SKM-1 treated with dmso at 0.1 percent for 144 hours (cell line): Measurements from ENCODE around the gene RNF144A.
A peak's percentile ranks its signal among the peaks of the same experiment; 100 is the strongest.

Source experiments
- DNase-seq: peaks from one replicate; lab custom pipeline; 2025; ENCODE audit not compliant: unreplicated experiment; lab: John Stamatoyannopoulos, UW

The RNF144A gene

DNA sequence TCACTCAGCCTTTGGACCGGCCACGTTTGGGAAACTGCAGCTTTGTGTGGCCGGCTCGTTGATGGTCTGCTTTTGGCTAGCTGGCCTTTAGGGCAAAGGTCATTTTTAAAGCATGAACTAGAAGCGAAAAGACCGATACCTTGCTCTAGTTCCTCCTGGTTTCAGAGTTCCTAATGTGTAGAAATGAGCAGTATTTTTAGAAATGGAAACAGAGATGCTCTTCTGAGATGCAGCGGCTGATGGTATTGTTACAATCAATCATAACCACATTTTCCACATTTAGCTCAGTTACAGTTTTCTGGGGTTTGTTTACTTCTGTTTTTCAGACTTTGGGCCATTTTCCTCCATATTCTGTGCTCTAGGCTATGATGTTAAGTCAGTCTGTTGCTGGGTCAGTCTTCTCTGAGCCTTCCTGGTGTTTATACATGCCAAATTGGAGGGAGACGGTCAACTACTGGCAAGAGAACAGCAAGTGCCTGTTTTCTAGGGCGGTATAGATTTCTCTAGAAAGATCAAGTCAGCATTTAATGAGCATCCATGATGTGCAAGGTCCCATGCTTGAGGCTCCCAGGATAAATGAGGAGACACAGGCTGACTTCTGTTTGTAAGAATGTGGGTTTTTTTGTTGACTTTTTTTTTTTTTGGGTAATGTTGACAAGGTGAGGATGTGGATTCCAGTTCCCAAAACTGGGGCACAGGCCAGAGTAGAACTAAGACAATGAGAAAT is 28.0 kb downstream of the RNF144A start:
- peak; percentile 52 for DNase-seq

DNA sequence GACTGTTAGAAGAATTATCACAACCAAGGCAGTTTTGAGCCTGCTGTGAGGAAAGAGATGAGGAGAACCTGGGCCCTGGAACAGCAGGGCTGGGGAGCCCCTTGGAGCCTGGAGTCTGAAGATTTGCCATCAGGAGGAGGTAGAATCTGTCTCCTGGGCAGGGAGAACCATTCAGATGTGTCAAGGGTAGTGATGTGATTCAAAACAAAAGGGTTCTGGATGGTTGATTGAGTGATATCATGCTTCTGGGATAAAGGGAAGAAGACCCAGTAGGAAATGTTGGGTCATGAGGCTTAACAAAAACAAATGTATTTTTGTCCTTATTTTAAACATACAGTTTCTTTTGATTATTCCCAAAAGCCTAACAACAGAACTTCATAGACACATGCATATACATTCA is 28.6 kb downstream of the RNF144A start:
- no peak for DNase-seq

DNA sequence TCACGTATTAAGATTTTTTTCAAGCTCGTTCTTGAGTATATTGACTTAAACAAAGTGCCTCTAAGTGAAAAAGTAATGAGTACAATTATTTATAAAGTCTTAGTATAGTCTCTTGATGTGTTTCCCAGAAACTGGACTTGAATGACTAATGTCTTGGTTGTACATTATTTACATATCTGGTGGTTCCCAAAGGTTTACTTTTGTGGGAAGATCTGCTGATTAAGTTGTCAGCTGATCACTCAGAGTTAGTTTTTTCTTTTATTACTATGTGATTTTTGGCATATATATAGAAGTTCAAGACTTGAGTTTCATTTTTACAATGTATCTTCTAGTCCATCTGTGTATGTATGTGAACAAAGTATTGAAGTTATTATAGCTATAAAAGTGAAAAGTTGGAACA is 29.5 kb downstream of the RNF144A start:
- no peak for DNase-seq

DNA sequence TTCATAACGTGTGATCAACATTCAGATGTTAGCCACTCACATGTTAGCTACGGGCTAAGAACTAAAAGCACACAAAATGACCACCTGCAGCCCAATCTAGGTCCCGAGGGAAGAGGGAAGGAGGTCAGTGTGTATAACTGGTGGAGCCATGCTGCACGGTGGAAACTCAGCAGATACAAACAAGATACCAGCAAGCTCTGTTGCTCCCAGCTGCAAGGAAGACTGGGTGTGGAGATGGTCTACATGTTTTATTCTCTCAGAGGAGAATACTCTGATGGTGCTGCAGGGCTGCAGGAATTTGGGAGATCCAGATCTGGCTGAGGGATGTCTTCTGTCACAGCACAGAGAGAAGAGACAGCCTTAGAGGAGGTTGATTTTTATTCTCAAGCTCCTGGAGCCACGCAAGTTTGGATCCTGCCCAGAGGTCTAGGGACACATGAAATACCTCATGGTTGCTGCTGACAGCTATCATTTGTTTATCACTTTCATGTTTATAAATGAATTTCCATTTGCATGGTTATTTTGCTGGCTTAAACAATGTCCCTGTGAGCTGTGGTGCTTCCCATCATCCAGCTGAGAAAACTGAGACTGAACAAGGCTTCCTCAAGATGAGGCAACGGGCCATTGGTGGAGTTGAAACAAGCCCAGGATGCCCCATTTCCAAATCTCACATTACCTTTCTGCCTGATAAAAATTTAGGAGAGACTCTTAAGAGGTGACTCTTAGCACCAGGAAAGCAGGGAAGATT is 30.9 kb downstream of the RNF144A start:
- DNase-seq: no peak

DNA sequence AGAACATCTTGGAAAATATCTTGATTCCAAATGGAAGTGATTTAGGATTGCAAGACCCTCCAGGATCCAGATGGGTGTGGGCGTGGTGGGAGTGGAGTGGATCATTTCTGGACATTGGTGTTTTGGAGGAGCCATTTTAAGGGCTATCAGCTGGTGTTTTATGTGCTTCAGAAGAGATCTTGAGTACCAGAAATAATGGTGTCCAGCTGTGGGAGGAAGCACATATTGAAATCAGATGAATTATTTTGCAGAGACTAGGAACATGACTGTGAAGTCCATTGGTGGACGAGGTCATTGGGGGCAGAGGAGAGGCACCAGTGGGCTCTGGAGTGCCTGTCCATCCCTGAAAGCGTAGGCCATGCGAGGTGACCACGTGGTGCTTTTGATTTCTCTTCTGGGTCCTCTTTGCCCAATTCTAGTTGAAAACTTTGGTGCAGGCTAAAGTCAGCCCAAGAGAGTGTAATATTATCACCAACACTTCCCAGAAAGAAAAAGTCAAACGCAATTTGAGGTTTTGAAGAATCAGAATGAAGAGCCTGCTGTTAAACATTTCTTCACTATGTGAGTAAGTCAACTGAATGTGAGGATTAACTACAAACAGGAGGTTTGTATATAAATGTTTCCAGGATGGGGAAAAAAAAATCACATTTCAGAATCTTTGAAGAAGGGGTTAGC is 31.6 kb downstream of the RNF144A start:
- no peak for DNase-seq

DNA sequence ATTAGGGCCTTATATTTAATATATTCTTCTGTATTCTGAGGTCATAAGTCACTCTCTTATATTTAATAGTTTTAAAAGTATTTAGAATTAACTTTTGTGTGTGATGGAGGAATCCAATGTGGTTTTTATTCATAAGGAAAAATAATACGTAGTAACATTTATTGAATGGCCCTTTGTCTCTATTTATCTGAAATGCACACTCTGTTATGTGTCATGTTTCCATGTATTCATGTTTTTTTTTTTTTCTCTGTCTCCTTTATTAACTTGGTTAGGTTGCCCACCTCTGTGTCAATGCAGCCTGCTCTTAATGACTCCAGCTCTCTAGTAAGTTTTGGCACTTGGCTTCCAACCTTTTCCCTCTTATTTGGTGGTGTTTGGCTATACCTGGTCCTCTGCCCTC is 33.8 kb downstream of the RNF144A start:
- no peak for DNase-seq

DNA sequence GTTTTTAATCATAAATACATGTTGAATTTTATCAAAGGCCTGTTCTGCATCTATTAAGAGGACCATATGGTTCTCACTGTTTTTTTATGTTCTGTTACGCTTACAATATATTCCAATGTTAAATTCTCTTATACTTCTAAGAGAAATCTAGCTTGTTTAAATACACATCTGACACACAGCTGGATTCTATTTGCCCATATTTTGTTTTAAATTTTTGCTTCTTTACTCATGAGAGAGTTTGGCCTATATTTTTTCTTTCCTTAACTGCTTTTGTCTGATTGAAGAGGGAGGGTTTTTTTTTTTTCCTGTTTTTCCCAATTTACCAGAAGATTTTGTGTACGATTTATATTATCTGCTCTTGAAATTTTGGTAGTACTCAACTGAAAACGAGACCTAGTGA is 34.9 kb downstream of the RNF144A start:
- no peak for DNase-seq

DNA sequence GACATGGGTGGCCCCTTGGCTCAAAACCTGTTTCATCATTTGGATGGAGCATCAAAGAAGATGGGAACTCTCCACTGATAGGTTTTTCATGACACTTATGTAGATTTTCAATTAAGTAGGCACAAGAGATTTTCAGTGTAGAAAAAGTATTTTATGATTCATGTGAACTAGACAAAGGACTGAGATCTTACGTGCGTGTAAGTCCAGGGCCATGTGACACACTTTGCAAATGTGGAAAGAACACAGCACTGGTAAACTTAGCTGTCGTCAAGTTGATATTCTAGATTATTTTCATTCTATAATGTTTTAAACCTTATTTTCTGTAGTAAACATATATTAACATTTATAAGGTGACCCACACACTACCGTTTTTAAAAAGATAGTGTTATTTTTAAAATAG is 37.4 kb downstream of the RNF144A start:
- DNase-seq: no peak

DNA sequence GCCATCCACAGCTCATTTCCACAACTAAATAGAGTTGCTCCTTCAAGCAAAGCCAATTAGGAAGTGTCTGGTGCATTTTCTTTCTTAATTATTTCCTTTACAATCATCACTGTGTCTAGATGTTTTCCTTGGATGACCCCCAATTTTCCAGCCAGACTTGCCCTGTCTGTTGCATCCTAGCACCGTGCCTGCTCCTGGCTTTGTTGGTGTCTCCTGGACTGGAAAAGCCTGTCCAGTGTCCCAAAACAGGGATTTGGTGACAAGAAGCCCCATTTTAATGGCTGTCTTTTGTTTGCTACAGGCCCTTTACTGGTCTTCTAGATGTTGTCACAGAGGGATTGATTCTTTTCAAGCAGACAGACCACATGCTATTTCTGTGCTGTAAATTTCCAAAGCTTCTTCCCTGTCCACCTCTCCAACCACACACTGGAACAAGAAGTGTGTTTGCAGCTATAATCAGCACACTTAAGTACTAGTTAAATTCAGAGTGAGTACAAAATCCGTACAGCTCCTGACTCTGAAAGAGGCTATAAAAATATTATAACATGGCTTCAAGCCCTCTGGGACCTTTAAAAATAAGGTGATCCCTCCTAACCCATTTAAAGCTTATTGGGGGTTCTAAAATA is 38.4 kb downstream of the RNF144A start:
- no peak for DNase-seq

DNA sequence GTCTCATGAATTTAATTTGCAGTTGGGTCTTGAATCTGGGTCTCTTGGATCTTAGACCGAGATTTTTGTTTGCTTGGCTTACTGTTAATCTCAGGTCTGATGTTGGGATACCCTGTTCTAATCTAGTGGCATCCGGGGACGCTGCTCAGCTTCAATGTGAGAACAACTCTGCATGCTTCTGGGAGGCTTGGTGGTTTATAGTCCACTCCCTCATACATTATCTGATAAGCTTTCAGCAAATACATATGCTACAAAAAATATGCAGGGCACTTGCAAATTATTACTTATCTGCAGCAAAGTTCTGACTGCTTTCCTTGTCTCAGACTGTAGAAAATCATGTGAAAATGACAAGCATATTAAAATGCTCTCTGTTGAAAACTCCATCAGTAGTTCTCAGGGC is 39.4 kb downstream of the RNF144A start:
- DNase-seq: no peak

DNA sequence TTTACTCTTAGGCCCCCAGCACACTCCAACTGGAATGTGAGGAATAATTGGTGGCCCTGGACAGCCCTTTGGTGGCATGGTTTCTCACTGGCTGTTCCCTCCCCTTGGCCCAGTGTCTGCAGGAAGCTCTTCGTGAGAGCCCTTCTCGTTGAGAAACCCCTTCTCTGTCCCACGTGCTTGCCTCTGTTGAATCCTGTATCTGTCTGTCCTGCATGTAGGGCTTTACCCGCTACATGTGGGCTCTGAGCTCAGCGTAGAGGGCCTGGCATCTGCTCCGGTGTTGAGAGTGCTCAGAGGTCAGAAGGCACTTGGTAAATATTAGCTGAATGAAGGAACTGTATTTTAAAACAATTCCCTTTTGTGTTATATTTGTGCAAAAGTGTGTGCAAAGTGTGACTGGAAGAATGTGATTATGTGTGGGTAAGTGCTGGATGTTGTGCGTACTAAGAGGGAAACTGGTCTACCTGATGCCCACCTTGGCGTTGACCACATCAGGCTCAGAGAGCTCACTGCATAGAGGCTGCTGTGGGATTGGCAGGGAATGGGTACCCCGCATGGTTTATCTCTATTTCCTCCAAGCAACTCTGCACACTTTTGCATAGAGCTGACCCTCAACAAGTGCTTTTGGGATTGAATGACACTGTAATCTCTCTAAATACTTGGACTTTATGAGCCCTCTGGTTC is 40.0 kb downstream of the RNF144A start:
- DNase-seq: no peak

DNA sequence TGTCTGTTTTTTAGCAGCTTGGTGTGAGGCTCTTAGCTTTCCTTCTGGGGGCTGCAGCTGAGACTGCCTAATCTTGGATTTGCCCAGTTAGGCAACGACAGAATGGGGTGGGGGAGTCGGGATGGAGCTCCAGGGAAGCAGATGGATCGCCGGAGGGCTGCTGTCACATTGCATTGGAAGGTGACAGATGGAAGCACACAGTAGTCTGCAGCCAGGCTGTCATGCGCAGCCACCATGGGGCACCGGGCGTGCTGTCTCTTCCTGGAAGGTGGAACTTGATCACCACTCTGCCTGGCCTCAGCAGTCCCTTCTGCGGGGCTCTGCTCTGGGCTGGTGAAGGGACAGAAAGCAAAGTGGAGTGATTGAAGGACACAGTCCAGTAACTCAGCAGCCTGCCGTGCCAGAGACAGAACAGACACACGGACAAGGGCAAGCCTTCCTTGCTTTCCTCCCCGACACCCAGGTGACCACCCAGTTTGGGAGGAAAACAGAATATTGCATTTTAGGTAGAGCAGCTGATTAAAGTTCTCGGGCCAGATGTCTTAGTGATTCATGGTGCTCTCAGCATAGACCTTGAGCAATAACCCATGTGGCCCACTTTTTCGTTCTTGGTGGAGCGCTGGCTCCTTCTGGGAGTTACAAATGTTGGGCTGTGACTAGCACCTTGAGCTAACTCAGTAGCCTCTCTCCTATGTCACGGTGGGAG is 40.9 kb downstream of the RNF144A start:
- DNase-seq: no peak

DNA sequence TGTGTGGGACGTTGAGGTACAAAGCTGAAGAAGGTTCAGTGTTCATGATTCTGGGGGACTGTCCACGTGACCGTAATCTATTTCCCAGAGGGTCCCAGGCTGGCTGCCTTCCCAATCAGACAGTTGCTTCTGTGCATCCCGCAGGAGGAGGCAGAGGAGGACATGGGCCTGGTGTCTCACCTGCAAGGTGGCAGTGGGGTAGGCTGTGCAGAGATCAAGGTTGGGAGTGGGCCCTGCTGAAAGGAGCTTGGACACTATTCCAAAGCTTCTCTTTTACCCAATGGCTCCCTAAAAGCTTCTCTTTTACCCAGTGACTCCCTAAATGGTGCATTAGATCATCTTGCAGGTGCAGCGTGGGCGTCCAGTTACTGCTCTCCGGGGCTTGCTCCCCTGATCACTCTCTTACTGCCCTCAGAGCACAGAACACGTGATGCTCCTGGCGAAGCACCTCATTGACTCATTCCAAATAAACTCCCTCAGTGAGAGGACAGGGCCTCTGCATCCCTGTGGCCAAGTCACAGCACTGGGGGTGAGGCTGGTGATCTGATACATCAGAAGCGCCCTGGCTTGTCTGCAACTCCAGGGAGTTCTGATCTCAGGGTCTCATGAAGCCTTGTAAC is 41.5 kb downstream of the RNF144A start:
- no peak for DNase-seq

DNA sequence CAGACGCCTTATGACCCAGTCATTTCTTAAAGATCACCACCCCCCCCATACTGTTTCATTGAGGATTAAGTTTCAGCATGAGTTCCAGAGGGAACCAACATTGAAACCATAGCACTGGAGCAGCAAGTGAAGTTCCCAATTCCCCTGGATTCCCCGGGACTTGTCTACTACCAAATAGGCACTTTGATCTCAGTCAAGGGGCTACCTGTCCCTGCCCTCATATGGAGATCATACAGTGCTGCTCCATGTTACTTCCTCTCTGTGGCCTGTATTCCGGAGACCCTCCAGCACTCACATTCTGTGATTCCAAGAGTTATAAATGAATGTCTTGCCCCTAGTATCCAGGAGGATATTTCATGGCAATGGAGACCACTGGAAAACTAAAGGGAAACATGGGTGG is 42.5 kb downstream of the RNF144A start:
- DNase-seq: no peak

DNA sequence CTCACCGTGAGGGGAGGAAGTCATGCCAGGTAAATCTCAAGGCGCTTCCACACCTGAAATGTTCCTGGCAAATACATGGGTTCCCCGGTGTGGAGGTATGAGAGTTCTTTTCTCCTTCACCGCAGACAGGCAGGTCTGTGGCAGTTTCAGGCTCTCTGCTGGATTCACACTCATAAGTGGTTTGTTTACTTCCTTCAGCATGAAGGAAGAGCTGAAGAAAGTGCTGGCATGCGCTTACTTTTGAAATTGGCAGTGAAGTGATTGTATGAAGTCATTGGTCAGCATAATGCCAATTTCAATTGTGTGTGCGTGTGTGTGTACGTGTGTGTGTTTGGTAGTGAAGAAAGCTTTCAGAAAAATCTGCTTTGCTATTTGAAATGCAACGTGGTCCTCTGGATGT is 43.4 kb downstream of the RNF144A start:
- DNase-seq: no peak

DNA sequence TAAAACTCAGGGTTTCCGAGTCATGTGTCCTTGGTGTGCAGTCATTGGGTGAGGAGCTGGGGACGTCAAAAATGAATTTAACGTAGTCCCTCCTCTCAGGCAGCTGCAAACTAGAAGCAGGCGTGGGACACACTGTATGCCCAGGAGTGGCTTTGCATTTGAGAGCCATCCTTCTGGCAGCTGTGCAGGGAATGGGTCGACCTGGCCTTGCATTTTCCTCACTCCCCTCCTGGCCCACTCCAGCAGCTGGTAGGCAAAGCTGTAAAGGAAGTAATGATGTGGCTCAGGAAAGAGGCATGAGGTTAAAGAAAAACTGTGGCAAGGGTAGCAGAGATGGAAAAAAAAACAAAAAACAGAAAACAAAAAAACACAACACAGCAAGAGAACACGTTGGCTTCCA is 46.5 kb downstream of the RNF144A start:
- no peak for DNase-seq

DNA sequence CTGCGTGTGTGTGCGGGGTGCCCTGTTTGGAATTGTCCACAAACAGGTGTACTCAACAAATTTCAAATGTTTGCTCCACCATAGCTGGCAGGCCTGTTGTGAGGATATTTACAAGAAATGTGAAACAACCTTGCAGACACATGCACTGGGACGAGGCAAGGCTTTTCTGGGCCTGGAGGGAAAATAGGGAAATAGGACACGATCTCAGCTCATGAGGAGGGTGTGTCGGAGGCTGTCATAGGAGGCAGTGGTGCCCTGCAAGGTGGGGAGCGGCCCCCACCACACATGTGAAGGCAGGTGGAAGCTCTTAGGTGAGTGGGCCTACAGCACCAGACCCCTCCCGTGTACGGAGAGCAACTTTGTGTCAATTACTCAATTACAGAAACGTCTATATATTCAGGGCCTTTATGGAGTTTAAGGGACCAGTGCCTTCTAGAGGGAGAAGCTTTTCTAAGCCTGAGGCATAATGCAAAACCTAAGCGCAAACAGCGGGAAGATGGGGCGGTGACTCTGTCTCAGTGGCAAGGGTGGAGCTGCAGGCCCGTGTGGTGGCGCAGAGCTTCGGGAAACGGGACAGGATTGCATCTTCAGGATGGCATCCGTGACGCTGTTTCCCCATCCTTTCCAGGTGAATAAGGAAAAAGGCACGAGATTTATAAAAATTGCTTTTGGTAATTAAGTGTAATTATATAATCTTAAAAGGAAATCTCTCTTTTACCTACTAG is 48.0 kb downstream of the RNF144A start:
- DNase-seq: no peak

DNA sequence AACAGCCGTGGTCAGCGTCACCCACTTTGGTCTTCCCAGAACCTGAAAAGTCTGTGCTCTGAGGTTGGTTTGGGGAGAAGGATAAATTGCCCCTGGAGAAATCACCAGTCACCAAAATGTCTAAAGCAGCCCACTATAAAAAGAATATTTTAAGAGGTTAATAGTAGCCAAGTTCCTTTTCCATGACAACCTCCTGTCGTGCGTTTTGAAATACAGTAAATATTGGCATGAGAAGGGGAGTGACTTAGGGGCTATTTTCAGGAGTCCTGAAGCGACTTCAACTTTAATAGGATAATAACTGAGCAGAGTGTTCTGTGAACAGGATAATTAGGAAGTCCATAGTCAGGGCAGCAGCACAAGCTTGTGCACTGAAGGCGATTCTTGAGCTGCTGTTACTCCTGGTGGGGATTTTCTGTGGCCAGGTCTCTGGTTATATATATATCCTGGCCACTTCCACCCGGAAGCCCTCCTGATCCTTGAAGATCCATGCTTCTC is 49.3 kb downstream of the RNF144A start:
- DNase-seq: no peak

DNA sequence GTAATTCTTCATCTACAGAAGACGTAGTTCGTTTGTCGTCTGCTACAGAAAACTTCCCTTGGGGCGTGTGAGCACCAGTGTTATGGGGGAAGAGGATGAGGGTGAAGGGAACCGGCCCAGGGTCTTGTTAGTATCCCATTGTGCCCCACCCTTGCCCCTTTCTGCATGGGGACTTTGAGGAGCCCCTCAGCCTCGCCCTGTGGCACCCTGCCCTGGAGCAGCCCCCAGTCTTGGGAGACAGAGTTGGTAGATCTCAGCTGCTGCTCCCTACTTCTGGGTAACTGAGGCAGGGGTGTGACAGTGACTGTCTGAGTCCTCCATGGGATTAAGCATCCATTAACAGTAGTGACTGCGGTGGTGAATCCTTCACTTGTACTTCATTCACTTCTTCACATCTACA is 50.1 kb downstream of the RNF144A start:
- DNase-seq: no peak
